CMK (cell line): Measurements from ENCODE around the gene PRR33.
A peak's percentile ranks its signal among the peaks of the same experiment; 100 is the strongest.

ENCODE experiments used
- DNase-seq: peaks from one replicate; pipeline ENCODE4 v3.0.0-alpha.2; 2010; ENCODE audit warnings: low read depth

The PRR33 gene

GRCh38 chr11:1891831-1892115 is at the start of gene PRR33:
Gene PRR33, minus strand, starts transcription at chr11:1891895. Its CDS starts 1,311 bp downstream, at chr11:1890584.
- DNase-seq, result no peak

- DNase-seq, result peak; percentile 59
Measured at GRCh38 chr11:1939788-1940187, 48.1 kb upstream of the PRR33 start.

GRCh38 chr11:1939006-1939625 is 47.4 kb upstream of the PRR33 start:
- DNase-seq, result no peak

- no peak for DNase-seq
Measured at GRCh38 chr11:1938343-1939005, 46.8 kb upstream of the PRR33 start.

GRCh38 chr11:1937616-1938342 is 46.1 kb upstream of the PRR33 start:
- DNase-seq, result no peak

- DNase-seq, result no peak
Measured at GRCh38 chr11:1936781-1937615, 45.3 kb upstream of the PRR33 start.

GRCh38 chr11:1936072-1936780 is 44.5 kb upstream of the PRR33 start:
- DNase-seq, result no peak

GRCh38 chr11:1935156-1936071 is 43.7 kb upstream of the PRR33 start:
- DNase-seq, result no peak

GRCh38 chr11:1934335-1935155 is 42.9 kb upstream of the PRR33 start:
- no peak for DNase-seq

- no peak for DNase-seq
Measured at GRCh38 chr11:1933416-1934334, 42.0 kb upstream of the PRR33 start.

GRCh38 chr11:1932681-1933080 is 41.0 kb upstream of the PRR33 start:
- DNase-seq, result no peak

GRCh38 chr11:1932105-1932480 is 40.4 kb upstream of the PRR33 start:
- no peak for DNase-seq

- DNase-seq, result no peak
Measured at GRCh38 chr11:1931341-1932104, 39.8 kb upstream of the PRR33 start.

GRCh38 chr11:1930462-1930830 is 38.8 kb upstream of the PRR33 start:
- DNase-seq, result no peak

GRCh38 chr11:1929621-1930461 is 38.1 kb upstream of the PRR33 start:
- DNase-seq, result no peak

GRCh38 chr11:1928891-1929541 is 37.3 kb upstream of the PRR33 start:
- no peak for DNase-seq

- DNase-seq, result no peak
Measured at GRCh38 chr11:1928470-1928890, 36.8 kb upstream of the PRR33 start.
